Stimulated activated CD4-positive, alpha-beta T cell treated with anti-CD3 and anti-CD28 coated beads, Interleukin-12 subunit alpha, Interleukin-12 subunit beta, amount 100 ng/mL, for 4 hours (primary cell): Measurements from ENCODE around the gene RNF223.

Source experiments
- DNase-seq: peaks from one replicate; pipeline ENCODE4 v3.0.0-alpha.2; 2020

RNF223 gene

DNA sequence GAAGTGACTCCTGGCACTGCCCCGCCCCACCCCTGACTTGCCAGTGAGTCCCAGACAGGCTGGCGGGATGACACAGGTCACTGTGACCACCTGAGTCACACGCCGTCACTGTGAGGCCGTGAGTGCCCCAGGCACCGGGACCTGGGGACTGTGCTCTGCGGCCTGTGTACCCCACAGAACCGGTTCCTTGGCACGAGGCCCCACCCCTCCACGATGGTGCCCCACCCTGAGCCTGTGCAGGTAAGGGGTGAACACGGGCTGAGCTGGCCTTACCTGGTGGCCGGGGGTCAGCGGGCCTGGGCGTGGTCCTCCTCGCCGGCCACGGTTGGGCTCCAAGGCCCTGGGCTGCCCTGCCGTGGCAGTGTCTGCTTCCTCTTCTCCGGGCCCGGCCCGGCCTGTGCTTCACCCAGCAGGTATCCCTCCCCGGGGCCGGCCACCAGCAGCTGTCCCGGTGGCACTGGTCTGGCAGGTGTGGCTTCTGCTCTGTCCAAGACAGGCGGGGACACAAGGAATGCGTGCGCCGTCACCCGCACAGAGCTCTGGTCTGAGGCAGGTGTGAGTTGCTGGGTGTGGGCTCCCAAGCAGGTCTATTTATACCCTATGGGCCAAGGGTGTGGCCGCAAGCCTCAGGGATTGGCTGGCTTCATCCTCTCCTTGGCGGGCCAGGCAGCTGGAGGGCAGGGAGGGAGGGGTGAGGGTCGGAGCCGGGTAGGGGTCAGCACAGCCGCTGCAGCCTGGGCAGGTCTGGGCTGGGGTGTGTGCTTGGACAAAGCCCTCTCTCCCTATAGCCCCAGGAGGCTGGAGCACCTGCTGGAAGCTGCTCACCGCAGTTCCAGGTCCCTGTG is at the start of gene RNF223:
TSS of gene RNF223 (minus strand) at position 564 of the 845 bp plus-strand sequence. CDS start 1,740 bp downstream, outside the sequence.
- no peak for DNase-seq

DNA sequence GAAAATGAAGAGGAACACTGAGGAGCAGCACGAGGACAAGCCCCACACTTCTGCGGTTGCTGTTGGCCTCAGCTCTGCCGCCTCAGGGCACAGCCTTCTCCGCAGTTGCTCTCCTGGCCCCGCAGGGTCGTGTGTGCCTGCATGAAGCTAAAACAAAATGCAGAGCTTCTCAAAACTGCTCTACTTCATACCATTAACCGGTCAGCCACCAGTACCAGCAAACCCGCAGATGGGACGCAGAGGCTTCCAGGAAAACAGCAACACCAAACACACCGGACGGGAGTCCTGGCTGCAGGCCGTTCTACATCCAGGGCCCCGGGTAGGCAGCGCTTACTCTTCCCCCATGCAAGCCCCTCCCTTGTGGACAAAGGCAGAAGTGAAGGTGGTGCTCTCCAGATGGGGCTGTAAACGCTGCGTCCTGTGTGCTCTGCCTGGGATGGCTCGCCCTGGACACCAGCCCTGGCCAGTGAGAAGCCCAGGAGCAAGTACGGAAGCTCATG is 48.9 kb upstream of the RNF223 start:
- DNase-seq = no peak

DNA sequence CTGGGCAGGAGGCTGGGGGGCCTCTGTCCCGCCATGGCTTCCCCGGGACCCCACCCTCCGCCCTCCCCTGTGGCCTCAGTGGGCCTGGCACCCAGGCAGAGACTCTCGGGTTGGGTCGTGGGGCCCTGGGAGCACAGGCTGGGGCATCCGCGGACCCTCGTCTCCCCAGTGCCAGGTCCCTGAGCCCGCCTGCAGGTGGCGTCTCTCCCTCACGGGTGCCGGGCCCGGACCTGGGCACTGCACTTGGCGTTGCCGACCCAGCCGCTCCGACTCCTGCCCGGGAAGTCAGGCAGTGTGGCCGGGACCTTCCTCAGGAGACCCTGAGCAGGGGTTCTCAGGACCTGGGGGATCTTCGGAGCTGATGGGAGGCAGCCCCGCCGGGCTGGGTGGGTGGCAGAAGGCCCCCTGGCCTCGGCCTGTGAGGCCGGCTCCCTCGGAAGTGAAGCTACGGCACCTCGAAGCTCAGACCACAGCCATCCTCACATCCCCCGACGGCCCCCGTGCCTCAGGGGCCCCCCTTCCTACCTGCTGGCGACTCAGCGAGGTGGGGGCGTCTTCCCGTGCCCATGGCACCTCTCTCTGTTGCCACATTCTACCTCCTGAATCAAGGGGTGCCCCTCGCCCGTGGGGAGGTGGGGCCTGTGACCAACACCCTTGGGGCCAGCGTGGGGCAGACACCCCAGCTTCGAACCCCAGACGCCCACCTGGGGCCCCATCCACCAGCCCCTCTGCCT is 48.1 kb upstream of the RNF223 start:
- DNase-seq = peak; percentile 87

DNA sequence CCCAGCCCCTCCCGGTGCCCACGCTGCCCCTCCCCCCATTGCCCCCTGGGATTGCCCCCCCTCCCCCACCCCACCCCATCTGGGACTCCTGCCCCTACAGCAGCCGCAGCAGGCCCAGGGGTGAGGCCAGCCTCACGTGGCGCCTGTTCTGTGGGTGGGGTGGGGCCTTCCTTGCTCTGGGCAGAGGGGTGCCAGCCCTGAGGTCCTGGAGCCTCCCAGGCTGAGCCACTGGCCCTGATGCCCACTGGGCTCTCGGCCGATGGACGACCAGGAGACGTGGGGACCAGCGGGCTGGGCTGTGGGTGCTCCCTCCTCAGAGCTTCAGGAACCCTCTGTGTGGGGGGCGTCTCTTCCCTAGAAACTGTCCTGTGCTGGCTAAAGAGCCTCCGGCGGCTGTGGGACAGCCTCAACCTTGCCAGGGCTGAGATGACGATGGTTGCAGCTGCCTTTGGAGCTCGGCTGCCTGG is 47.5 kb upstream of the RNF223 start:
- DNase-seq = no peak

DNA sequence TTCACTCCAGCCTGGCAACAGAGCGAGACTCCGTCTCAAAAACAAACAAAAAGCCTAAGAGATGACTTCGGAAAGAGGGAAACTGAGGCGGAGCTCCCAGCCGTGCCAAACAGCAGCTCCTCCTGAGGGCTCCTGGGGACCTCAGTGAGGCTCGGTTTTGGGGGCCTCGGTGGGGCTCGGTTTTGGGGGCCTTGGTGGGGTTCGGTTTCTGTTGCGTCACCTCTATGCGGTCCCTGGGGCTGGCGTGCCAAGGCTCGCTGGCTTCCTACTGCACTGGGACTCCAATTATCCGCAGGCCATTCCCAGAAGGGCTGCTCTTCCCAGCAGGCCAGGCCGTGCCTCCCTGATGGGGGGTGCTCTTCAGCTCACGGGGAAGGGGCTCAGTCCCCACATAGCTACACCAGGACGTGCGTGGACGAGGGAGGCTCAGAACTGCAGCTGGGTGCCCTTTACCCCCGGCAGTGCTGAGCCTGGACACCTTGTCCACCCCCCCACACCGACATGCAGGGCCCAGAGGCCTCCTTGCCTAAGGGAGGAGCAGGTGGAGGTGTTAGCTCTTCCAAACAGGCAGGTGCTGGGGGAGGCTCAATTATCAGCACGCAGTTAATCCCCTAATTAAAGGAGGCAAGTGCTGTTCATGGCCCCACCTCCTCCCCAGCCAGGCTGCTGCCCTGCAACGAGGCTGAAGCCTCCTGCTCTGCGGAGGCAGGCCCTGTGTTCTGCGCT is 46.9 kb upstream of the RNF223 start:
- DNase-seq = no peak

DNA sequence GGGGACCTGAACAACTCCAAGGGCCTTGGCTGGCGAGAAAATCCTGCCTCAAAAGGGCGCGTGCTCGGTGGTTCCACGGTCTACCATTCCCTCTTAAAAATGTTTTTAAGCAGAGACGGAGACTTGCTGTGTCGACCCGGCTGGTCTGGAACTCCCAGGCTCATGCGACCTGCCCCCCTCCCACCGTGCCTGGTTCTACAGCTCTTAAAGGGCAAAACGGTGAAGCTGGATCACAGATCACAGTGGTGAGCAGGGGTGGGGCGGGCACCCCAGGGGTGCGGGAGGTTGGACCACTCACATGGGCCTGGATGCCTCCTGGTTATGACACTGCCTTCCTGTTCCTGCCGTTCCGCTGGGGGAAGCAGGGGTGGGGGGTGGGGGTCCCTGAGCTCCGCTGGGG is 46.0 kb upstream of the RNF223 start:
- no peak for DNase-seq

DNA sequence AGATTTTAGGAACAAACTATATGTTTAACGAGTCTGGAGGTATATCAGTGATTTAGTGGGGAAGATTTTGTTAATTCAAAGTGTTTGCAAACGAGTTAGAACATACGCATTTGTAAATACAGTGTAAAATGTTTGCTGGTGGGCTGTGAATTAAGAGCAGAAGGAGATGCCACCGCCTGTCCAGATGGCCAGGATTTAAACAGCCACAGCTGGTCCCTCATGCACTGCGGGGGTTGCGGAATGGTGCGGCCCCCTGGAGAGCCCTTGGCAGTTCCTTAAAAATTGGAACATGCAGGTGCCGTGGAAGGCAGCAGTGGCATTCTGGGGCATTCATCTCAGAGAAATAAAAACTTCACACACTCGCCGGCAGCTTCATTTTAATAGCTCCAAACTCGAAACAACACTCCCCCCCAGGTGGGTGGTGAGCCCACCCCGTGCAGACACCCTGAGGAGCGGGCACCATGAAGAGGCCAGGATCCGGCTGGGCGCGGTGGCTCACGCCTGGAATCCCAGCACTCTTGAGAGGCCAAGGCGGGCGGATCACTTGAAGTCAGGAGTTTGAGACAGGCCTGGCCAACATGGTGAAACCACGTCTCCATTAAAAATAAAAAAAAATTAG is 45.3 kb upstream of the RNF223 start:
- DNase-seq = no peak

DNA sequence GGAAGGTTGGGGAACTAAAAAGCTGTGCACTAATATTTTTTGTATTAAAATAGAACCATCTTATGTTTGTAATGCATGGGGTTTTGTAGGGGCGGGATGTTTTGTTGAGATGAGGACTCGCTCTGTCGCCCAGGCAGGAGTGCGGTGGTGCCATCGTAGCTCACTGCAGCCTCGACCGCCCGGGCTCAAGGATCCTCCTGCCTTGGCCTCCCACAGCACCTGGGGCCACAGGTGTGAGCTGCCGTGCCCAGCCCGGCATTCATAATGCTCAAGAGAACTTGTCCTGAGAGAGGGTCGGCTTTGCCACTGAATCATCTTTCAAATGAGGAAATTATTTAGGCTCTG is 44.7 kb upstream of the RNF223 start:
- no peak for DNase-seq

DNA sequence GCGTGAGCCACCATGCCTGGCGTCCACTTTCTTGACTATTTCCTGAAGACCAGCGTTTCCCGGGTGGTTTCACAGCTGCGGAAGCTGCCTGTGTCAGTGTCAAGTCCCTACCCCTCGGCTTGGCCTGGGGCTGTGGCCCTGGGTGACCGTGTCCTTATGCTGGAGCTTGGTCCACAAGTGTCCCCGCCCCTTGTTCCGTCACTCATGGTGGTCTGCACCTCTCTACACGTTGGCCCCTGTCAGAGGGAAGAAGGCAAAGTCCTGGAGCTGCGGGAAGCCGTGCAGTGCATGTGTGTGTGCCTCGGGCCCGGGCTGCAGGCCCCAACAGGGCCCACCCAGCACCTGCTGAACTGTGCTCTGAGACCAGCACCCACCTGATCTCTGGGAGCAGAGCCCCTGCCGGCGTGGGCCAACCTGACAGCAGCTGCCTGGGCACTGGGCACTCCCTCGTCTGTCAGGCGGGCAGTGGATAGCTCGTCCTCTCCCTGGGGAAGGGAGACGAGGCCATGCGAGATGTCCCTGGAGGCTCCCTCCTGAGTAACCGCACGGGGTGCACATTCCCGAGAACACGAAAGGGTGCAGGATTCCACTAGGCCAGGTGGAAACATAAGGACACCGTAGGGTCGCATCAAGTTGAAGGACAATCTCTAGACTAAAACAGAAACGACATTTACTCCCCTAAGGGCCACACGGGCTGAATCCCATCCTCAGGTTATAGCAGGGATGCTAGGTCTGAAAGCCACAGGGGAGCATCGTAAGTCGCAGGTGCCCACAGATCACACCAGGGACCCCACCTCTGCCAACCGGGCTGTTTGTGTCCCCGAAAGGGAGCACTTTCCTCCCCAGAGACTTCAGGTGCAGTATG is 44.1 kb upstream of the RNF223 start:
- no peak for DNase-seq

DNA sequence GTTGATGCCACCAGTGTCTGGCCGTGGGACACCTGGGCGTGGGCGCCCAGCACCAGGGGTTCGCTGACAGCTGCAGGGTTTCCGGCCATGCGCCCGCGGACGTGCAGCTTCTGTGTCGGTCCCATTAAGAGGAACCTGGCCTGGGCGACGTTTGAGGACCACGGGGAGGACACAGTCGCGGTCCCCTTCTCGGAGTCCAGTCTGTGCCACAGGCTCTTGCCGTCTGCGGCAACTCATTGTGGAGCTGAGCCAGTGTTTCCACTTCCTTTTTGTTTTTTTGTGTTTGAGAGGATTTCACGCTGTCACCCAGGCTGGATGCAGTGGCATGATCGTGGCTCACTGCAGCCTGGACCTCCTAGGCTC is 43.3 kb upstream of the RNF223 start:
- no peak for DNase-seq

DNA sequence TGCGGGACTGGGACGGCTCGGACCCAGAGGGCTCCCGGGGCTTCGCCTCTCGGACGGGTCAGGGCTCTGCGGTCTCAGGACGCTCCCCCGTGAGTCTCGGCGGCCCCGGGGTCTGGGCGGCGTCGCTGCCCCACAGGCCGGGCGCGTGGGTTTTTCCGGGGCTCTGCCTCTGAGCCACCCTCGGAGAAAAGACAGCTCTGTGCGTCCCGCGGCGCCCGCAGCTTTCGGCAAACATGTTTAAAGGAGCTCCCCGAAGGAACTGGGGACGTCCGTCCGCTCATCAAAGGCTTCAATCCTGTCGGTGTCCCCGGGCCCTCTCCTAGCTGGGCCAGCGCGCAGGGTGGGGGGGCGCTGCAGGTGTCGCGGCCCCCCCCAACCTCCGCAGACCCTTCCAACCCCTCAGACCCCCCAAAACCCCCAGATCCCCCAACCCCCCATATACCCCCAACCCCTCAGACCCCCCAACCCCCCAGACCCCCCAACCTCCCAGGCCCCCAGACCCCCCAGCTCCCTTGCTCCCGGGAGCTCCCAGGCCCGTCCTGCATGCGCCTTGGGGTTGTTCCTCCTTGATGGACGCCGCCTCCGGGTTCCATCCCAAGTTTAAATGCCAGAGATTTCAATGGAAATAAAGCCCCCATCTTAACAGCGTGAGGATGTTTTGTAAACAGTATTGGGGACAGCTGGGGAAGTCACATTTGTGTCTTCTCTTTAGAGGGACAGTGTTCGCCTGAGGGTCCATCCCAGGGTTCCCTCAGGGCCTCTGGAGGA is 42.8 kb upstream of the RNF223 start:
- DNase-seq = no peak

DNA sequence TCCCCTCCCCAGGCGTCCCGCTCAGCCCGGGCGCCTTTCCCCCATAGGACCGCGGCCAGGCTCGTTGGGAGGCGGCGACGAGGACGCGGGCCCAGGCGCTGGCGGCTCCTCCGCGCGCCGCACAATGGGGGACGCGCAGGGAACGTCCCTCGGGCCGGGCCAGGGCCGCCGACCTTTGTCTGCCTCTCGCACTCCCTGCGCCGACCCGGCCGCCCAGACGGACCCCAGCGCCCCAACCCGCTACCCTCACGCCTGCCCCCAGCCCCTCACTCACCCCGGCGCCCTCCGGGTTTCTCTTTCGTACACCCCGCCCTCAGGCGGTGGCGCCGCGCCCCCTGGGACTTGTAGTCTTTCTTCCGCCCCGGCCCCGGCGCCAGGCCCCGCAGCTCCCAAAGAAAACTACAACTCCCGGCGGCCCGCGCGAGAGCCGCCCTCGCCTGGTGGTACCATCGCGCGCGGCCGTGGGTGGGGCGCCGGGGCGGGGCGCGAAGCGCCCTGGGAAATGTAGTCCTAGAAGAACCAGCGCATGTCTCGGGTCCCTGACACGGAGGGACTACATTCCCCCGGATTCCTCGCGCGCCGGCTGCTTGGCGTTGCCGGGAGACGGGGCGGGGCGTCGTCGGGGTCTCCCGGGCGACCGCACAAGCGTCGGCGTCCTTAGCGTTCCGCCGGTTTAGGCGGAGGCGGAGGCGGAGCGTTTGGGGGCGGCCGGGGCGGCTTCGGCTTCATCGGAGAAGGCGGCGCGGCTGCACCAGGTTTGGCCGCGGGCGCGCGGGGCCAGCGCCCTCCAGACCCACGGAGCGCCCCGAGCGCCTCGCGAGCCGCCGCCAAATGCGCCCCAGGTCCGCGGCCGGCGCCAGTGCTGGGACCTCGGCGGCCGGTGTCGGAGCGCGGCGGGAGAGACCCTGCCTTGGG is 41.9 kb upstream of the RNF223 start, which contains the start of gene C1orf159:
TSS of gene C1orf159 (minus strand) at position 304 of the 915 bp plus-strand sequence. CDS start 24,546 bp downstream, outside the sequence.
- DNase-seq = peak; percentile 98

DNA sequence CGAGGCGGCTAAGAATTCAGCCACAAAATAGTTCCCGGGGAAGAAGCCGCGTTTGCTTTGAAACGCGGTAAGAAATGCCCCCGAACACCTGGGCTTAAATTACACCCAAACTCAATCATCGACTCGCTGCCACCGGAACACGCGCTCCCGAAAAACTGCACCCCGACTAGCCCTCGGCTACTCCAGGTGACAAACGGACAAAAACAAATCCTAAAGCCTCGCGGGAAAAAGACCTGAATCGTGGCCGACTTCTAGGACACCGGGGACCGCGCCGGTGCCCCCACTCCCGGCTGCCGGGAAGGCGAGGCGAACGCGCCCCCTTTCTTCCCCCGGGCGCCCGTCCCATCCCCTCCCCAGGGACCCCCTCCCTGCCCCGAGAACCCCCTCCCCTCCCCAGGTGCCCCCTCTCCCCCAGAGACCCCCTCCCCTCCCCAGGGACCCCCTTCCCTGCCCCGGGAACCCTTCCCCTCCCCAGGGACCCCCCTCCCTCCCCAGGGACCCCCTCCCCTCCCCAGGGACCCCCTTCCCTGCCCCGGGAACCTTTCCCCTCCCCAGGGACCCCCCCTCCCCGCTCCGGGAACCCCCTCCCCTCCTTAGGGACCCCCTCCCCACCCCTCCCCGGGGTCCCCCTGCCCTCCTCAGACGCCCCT is 41.2 kb upstream of the RNF223 start:
- no peak for DNase-seq

DNA sequence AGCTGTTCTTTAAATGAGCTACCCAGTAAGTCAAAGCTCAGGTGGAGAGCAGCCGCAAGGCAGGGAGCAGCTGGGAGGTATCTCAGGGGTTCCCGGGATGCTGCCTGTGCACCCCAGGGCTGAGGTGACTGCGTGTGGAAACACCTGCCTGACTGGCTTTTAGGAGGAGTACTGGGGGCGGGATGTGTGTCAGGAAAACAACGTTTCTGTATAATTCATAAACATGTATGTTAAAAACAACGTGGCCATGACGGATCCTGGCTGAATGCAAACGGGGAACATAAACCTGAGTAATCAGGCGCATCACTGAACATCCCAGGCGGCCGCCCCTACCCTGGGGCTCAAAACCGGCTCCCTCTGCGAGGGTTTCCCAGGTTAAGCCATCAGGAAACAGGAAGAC is 40.3 kb upstream of the RNF223 start:
- DNase-seq = no peak

DNA sequence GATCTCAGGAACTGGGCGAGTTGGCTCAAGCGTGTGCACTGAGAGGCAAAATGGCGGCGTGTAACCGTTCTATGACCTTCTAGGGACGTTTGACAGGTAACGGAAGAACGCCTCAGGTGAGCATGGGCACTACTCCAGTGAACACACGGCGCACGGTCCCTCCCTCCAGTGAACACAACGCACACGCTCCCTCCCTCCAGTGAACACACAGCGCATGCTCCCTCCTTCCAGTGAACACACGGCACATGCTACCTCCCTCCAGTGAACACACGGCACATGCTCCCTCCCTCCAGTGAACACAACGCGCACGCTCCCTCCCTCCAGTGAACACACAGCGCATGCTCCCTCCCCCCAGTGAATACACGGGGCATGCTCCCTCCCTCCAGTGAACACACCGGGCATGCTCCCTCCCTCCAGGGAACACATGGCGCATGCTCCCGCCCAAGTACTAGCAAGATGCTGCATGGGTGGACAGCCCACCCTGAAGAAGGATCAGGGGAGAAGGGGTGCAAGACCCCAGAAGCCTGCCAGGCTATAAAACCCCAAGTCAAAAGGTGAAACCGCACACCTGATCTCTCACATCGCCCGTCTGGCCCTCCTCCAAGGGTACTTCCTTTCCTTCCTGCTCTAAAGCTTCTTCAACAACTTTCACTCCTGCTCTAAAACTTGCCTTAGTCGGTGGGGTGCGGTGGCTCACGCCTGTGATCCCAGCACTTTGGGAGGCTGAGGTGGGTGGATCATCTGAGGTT is 38.3 kb upstream of the RNF223 start:
- DNase-seq = no peak

DNA sequence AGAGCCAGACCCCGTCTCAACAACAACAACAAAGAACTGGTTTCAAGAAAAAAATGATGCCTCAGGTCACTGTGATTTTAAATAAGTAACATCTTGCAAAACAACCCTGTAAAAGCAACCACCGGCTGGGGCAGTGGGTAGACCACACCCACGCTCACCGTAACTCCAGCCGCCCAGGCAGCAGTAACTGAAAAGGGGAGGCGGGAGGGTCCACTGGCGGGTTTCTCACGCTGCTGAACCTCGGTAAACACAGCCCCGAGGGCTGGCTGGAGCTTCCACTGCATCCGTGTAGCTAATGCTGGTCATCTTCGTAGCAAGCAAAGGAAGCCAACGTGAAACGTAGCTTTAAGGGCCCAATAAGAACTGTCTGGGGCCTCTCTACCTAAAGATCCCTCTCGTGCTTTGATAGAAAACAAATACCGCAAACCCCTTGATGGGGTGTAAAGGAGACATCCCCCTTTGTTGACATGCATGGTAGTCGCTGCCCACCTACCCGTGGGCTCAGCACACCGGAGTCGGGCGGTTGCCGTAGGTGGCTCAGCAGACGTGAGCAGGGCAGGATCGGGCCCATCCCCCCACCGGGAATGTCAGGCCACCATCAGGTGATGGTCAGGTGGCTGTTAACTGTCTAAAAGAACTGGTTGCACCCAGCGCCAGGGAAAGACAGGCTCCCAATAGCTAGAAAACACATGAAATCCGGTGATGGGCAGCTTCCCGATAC is 37.6 kb upstream of the RNF223 start:
- DNase-seq = no peak

DNA sequence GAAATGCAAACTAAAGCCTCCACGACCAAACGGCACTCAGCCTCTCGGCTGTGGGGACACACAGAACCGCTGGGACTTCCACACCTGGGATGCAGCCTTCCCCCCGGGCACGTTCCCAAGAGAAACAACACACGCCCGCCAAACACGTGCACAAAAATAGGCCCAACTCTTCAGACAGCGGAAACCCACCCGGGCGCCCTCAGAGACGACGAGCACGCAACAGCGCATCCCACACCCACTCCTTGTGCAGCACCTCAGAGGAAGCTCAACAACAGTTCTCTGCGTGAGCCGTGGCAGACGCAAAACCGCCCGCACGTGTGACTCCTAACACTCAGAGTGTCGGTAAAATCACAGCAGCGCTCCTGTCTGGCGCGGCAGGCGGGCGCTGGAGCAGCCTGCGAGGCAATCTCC is 36.5 kb upstream of the RNF223 start:
- DNase-seq = no peak

DNA sequence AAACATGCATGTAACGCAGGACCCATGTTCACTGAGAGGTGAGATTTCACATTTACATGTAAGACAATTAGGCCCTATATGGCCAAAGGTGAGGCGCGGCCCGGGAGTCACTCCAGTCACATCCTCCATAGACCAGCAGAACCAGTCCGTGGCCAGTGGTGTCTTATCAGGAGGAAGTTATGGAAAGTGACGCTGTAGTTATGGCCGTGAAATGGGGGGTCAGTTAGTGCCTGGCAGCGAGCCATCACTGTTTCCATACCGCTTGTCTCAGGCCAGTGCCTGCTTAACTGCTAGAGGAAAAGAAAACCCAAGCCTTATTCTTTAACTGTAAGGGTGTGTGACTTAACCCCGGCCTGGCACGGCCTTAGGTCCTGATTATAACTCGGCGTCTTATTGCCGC is 35.6 kb upstream of the RNF223 start:
- no peak for DNase-seq
